Measurements from ENCODE around the gene FYCO1. TPM values are rescaled to one million over a fixed set of nuclear protein-coding genes. Genes with fewer than 3 reads are reported as not detected.

FYCO1 gene
- polyA plus RNA-seq, 3 donors = 0.59 to 5.0 (median 1.3) TPM

DNA sequence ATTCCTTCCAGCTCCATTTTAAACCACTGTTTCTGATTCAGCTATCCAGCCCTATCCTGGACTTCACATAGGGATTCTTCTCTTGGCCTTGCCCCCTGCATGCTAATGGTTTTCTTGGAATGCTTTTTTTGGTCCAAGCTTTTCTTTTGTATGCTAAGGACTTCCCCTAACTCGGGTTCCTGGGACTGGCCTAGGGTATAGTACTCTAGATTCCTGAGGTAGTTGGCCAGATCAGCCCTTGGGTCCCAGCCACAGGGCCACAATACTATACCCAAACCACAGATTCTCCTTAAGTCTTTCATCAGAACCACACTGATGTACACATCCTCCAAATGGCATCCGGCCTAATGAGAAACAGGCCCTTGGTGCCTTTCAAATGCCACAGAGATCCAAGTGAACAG, 2.8 kb downstream of the FYCO1 start:
- no peaks in the 10 kb centered on the region for H3K9me3 Mint-ChIP-seq
- Histone ChIP-seq H4K20me1 (ENCODE audit: insufficient read depth, low read length) (peaks cover 48% of the 10 kb centered on the region), H3K4me2 (replicated peaks; ENCODE audit: extremely low read depth, low read length, poor library complexity, severe bottlenecking) (no peak overlapping the region), H3K9me3 (replicated peaks in 1 of 2; ENCODE audit: control insufficient read depth in 1 of 2, insufficient read depth in 1 of 2, low read length in 2 of 2) (no peaks in the 10 kb centered on the region), H3K9ac (ENCODE audit: insufficient read depth, low read length, poor library complexity, severe bottlenecking) (no peak overlapping the region), H3K27ac (ENCODE audit: low read depth in 1 of 2, low read length in 2 of 2) (no peak overlapping the region), H3K79me2 (ENCODE audit: insufficient read depth, low read length) (peaks cover 60% of the 10 kb centered on the region), H3K36me3 (replicated peaks in 1 of 2; ENCODE audit: control insufficient read depth in 1 of 2, insufficient read depth in 2 of 2, low read length in 2 of 2) (no peaks in the 10 kb centered on the region), H3K4me3 (replicated peaks in 1 of 3; ENCODE audit: low read depth in 2 of 3, low read length in 3 of 3) (no peak overlapping the region), H3K27me3 (ENCODE audit: control insufficient read depth in 2 of 2, insufficient read depth in 2 of 2, low read length in 2 of 2) (no peaks in the 10 kb centered on the region), H2AFZ (ENCODE audit: insufficient read depth, low read depth, low read length, poor library complexity, severe bottlenecking) (no peak overlapping the region), H3K4me1 (ENCODE audit: control insufficient read depth in 1 of 2, insufficient read depth in 2 of 2, low read length in 2 of 2) (peaks cover 54 to 70% of the 10 kb centered on the region in 2 donors)
- peak overlapping the region in 3 of 7 donors; percentile 29 to 38 (median 31) for H3K27ac Mint-ChIP-seq
- DNase-seq = peak in 1 of 3 donors; percentile 12
- intact Hi-C loops (cut with micrococcal nuclease) = no loop called here
- peak overlapping the region; percentile 2 to 53 for H3K4me3 Mint-ChIP-seq
- WGBS (ENCODE audit: insufficient coverage) = no CpG with 5 or more reads among the region's 2 CpGs
- no peak for TF ChIP-seq CTCF (IDR thresholded peaks at IDR 0.05)
- peaks cover 74% of the 10 kb centered on the region for H3K4me1 Mint-ChIP-seq
- H3K36me3 Mint-ChIP-seq = peaks cover 20 to 23% of the 10 kb centered on the region in 2 donors
- peaks cover 0 to 5% (median 0%) of the 10 kb centered on the region in 3 donors for H3K27me3 Mint-ChIP-seq (ENCODE audit: low read depth in 3 of 3)

GRCh38 chr3:45992133-45992729, 3.4 kb downstream of the FYCO1 start:
- peak overlapping the region in 1 of 7 donors; percentile 26 for H3K27ac Mint-ChIP-seq
- H3K4me1 Mint-ChIP-seq = peaks cover 79% of the 10 kb centered on the region

More at GRCh38 chr3:45992133-45992729, 3.4 kb downstream of the FYCO1 start:
- Histone ChIP-seq H3K79me2 (ENCODE audit: insufficient read depth, low read length) (peaks cover 66% of the 10 kb centered on the region), H3K27ac (ENCODE audit: low read depth in 1 of 2, low read length in 2 of 2) (no peak overlapping the region), H3K4me1 (ENCODE audit: control insufficient read depth in 1 of 2, insufficient read depth in 2 of 2, low read length in 2 of 2) (peaks cover 57 to 73% of the 10 kb centered on the region in 2 donors), H3K9me3 (replicated peaks in 1 of 2; ENCODE audit: control insufficient read depth in 1 of 2, insufficient read depth in 1 of 2, low read length in 2 of 2) (no peaks in the 10 kb centered on the region), H3K4me3 (replicated peaks in 1 of 3; ENCODE audit: low read depth in 2 of 3, low read length in 3 of 3) (no peak overlapping the region), H3K9ac (ENCODE audit: insufficient read depth, low read length, poor library complexity, severe bottlenecking) (no peak overlapping the region), H4K20me1 (ENCODE audit: insufficient read depth, low read length) (peaks cover 54% of the 10 kb centered on the region), H3K4me2 (replicated peaks; ENCODE audit: extremely low read depth, low read length, poor library complexity, severe bottlenecking) (no peak overlapping the region), H3K27me3 (ENCODE audit: control insufficient read depth in 2 of 2, insufficient read depth in 2 of 2, low read length in 2 of 2) (no peaks in the 10 kb centered on the region), H3K36me3 (replicated peaks in 1 of 2; ENCODE audit: control insufficient read depth in 1 of 2, insufficient read depth in 2 of 2, low read length in 2 of 2) (no peaks in the 10 kb centered on the region), H2AFZ (ENCODE audit: insufficient read depth, low read depth, low read length, poor library complexity, severe bottlenecking) (no peak overlapping the region)
- H3K4me3 Mint-ChIP-seq = peak overlapping the region in 1 of 2 donors; percentile 30
- intact Hi-C loops (cut with micrococcal nuclease) = no loop called here
- peaks cover 25 to 27% of the 10 kb centered on the region in 2 donors for H3K36me3 Mint-ChIP-seq
- no peak for TF ChIP-seq CTCF (IDR thresholded peaks at IDR 0.05)
- WGBS (ENCODE audit: insufficient coverage) = no CpG with 5 or more reads among the region's 2 CpGs
- no peak for DNase-seq
- H3K9me3 Mint-ChIP-seq = no peaks in the 10 kb centered on the region
- H3K27me3 Mint-ChIP-seq (ENCODE audit: low read depth in 3 of 3) = peaks cover 0 to 5% (median 0%) of the 10 kb centered on the region in 3 donors
